ENCODE measurements around the gene GRAMD2B.
A peak's percentile ranks its signal among the peaks of the same experiment; 100 is the strongest.
"Not testable (repeated sequence)": the region's sequence is repeated elsewhere in the genome, so short reads cannot be mapped to it uniquely, and the experiment has no call there.

GRAMD2B gene

DNA sequence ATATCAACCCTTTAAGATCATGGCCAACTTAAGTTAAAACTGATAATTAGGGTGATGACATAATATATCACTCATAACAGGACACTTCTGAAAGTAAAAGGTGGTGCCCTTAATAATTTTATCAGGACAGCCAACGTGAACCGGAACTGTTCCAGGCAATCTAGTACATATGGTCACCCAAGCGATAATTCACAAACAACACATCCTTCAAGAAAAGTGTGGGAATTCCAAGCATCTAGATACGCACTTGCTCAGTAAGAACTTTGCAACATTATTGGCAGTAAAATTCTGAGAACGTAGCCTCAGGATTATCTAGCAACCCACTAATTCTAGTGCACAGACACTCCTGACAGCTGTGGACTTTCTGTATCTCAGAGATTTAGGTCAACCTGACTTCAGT lies 86.1 kb downstream of the GRAMD2B start:
- DNase-seq = no peak

DNA sequence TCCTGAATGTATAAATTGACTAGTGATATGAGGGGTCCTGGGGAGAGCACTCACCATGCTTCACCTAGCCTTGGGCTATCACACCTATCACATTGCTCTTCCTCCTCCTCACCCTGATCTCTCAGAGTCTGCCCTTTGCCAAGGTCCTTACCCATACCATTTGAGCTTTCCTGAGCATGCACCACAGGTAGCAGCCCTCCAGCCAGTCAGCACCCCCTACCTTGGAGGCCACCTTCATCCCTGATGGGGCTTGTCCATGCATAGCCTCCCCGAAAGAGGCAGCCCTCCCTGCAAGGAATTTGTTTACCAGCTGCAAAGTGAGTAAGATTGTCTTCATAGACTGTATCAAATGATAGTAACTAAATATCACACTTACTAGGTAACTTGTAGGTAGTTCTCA lies 88.8 kb downstream of the GRAMD2B start:
- no peak for DNase-seq

DNA sequence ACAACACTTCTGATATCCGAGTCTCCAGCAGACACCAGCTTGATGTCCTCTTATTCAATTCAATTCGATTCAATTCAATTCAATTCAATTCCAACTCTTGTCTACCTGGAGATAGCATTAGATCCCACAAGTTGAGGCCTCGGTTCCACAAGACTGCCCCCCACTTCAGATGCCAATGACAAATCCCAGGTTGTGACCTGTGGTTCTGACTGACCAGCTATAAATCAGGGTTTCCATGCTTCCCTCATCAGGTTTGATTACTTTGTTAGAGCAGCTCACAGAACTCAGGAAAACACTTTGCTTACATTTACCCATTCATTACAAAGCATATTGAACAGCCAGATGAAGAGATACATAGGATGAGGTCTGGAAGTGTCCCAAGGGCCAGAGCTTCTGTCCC lies 89.2 kb downstream of the GRAMD2B start:
- no peak for DNase-seq

DNA sequence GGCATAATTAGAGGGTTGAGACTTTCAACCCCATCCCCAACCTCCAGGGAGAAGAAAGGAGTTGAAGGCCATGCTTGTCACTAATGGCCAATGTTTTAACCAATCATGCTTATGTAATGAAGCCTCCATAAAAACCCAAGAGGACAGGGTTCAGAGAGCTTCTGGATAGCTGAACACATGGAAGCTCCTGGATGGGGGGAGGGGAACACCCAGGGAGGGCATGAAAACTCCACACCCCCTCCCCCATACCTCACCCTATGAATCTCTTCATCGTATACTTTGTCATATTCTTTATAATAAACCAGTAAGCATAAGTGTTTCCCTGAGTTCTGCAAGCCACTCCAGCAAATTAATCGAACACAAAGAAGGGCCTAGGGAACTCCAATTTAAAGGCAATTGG lies 90.1 kb downstream of the GRAMD2B start:
- no peak for DNase-seq

DNA sequence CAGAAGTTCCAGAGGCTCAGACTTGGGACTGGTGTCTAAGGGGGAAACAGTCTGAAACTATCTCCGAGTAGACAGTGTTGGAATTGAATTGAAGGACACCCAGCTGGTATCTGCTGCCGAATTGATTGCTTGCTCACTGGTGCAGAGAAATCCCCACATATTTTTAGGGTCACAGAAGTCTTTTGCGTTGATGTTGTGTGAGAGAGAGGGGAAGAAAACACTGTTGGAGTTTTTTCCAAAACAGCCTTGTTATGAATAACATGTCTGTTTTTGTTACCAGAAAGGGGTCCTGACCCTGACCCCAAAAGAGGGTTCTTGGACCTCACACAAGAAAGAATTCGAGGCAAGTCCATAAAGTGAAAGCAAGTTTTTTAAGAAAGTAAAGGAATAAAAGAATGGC lies 90.5 kb downstream of the GRAMD2B start:
- no peak for DNase-seq

DNA sequence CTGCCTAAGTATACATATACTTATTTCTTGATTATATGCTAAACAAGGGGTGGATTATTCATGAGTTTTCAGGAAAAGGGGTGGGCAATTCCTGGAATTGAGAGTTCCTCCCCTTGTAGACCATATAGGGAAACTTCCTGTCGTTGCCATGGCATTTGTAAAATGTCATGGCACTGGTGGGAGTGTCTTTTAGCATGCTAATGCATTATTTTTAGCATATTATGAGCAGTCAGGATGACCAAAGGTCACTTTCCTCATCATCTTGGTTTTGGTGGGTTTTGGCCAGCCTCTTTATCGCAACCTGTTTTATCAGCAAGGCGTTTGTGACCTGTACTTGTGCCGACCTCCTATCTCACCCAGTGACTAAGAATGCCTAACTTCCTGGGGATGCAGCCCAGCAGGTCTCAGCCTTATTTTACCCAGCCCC lies 90.9 kb downstream of the GRAMD2B start:
- DNase-seq = no peak

DNA sequence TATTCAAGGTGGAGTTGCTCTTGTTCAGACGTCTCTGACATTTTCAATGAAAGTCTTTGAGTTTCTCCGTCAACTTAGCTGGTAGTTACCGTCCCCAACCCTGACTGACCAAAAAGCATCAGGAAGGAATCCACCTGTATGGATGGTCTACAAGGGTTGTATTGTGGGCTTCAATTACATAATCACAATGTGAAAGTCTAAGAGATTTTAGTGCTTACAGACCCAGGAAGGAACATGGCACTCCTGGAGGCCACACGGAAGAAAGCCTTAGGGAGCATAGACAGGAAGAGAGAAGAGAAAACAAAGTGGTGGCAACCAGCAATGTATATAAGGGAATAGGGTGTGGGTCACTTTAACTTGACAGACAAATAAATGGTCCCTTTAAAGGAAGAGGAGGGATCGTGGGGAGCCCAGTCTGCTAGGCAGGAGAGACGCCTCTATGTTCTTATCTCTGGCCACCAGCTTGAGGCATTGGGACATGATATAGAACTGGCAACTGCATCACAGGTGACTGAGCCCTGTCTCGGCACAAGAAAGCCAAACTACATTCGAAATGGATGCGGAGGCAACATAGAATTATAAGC lies 91.4 kb downstream of the GRAMD2B start:
- no peak for DNase-seq

DNA sequence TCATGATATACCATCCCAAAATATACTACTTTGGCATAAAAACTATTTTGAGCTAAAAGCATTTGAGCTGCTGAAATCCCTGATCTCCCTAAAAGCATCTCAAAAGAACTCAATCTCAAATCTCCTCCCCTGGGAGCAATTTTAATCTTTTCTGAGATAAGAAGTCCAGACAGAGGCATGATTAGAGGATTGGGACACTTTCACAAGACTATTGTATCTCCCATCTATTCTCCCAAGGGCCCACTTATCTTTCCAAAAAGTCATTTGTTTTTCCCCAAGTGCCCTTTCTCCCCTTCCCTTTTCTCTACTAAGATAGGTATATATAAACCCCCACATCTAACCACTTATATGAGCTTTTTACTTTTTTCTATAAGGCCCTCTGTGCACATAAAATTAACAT lies 92.1 kb downstream of the GRAMD2B start:
- DNase-seq = no peak

DNA sequence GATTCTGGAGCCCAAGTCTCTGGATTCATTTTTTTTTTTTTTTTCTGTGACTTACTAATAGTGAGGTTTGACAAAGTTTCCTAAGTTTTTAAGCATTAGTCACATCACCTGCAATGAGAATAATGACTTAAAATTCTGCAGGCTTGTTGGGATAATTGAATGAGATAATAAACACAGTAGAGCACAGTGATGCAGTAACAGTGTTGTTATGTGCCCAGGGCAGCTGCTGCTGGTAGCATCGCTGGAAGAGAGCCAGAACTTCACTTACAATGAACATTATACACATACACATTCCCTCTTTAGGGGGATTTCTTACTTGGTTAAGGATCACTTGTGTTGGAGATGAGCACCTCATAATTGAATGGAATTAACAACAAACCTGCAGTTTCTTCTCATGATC lies 92.9 kb downstream of the GRAMD2B start:
- peak in 7 of 56 donors; percentile 6 to 32 (median 23) for DNase-seq

DNA sequence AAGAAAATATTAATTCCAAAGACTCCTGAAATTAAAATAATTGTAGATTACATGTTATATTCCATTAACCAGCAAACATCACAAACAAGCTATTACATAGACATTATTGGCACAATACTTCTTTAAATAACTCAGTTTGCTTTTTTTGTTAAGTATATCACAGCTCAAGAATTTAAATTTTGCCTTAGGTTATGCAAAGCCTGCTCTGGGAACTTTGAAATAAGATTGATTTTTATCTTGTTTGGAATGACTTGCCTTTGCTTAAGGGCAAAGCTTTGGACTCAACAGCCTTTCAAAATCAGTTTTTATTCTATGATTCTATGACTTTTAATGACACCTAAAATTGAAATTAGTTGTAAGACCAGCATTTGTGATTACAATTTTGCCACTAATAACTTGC lies 93.6 kb downstream of the GRAMD2B start:
- DNase-seq = no peak

DNA sequence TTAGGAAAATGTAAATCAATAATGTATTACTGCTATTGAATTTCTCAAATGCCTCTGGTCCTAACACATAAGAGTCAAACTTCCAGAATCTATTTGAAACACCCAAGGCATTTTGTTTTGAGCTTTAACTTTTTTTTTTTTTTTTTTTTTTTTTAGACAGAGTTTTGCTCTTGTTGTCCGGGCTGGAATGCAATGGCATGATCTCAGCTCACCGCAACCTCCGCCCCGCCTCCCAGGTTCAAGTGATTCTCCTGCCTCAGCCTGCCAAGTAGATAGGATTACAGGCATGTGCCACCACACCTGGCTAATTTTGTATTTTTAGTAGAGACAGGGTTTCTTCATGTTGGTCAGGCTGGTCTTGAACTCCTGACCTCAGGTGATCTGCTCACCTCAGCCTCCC lies 96.0 kb downstream of the GRAMD2B start:
- not testable (repeated sequence) for DNase-seq

DNA sequence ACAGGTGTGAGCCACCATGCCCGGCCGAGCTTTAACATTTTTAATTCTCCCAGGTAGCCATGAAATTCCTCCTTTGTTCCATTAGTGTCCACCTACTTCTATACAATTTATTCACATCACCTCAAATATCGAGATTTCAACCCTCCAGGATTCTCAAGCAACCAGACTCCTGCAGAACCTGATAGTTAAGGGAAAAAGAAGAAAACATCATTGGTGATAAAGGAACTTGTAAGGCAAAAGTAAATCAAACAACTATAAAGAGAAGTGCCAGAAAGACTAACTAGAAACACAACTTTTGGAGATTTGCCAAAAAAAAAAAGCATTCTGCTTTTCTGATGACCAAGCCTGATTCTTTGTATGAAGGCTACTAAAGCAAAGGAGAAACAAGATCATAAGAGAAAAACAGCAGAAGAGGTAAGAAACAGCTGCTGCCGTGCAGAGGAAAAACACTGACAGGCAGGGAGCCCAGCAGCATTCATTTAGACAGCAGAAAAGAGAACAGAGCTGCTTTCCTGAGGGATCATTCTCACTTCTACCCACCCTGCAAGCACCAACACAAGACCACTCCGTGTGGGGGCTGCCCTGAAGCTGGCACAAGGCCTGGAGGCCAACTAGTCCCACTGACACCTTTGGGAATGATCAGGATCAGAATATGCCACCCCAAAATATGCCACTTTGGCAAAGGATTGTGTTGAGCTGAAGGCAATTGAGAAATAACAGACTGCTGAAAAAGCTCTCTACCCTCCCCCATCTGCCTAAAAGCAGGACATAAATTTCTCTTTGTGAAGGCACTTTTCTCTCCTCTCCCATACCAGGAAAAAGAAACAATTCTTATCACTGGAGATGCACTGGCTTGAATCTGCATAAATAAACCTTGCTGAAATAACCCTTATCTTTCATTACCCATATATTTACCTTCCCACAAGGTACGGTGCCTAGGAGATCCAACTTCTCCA lies 96.7 kb downstream of the GRAMD2B start:
- DNase-seq = peak in 15 of 56 donors; percentile 9 to 60 (median 23)

DNA sequence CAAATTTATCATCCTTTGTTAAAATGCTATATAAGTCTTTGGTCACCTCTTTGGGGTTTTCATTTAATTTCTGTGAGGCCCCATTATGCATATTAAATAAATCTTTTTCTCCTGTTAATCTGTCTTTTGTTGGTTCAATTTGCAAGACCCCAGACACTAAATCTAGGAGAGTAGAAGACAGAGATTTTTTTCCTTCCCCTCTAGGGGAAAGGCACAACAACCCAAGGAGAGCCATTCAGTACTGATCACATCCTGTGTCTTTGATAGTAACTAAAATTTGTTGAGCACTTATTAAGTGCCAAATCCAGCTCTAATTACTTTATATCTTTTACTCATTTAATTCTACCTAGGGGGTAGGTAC lies 97.4 kb downstream of the GRAMD2B start:
- DNase-seq = no peak

DNA sequence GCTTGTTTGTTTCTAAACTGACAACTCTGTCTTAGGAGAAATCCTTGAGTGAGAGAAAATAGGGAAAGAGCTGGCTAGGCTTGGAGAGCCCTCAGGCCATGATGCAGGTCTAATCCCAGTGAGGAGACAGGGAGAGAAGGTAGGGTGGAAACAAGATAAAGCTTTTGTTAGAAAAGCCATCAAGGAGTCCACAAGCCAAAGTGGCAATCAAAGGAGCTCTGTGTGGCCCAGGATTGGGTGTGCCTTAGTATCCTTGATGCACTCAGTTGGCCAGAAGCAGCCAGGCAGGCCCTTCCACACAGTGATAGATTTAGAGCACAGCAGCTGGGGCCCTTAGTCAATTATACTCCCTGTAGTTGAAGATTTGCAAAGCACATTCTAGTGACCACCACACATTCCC lies 97.9 kb downstream of the GRAMD2B start:
- DNase-seq = no peak

DNA sequence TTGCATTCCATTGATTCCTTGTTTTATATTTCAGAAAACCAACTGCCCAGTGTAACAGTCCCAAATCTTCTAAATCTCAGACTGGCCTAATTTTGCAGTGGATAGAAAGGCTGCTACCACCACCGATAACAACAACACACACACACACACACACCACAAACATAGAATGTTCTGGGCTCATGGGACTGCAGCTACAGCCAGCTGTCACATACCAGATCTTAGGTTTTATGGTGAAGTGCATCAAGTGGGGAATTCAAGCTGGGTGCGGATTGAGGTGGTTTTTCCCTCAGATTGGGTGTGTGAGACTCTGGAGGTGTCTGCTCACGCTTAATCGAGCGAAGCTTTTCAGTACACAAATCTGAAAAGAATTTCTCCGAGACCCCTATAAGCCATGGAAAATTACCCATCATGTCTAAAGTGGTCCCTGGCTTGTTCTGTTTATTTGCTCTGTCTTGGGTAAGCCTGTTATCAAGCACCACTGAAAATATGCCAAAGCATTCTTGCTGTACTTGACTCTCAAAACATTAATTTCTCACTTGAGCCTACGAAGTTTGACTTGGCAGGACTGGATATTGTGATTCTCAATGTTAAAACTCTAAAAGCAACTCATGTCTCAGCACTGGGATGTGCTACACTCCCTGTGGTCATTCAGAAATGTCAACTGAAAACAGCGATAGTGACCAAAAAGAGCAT lies 100.8 kb downstream of the GRAMD2B start:
- DNase-seq = no peak

DNA sequence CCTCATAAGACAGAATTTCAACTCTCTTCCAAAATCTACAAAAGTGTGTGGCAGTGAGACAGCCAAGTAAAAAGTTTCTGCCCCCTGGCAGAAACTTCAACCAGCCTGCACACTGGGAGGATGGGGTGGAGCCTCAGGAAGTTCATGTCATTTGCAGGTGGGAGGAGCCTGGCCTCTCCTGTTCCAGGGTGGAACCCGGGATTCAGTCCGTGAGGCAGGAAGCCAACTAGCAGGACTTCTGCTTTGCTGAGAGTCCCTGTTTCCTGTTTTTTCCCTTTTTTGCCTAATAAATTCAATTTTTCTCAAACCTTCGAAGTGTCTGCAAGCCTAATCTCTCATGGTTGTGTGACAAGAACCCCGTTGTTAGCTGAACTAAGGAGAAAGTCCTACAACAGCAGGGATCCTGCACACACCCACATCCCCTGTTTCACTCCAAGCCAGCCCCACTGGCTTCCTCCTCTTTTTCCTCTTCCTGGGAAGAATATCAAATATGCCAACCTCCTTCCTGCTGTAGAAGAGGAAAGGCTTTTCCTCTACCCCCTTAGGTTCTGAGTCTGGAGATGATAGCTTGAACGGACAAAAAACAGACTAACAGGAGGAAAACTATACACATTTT lies 102.5 kb downstream of the GRAMD2B start:
- DNase-seq = peak in 15 of 56 donors; percentile 6 to 53 (median 21)

DNA sequence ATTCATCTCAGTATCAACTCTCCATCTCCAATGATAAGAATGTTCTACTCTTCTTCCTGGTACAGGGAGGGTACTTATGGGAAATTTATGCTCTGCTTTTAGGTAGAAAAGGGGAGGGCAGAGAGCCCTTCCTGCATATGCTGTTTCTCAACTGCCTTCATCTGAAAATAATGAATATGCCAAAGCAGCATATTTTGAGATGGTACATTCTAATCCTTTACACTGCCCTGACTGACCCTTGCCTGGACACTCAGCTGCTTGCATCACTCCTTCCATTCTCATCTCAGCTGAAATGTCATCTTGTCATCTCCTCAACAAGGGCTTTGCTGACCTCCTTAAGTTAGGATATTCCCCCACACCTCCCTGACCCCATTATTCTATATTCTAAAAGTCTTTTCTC lies 103.3 kb downstream of the GRAMD2B start:
- DNase-seq = no peak

DNA sequence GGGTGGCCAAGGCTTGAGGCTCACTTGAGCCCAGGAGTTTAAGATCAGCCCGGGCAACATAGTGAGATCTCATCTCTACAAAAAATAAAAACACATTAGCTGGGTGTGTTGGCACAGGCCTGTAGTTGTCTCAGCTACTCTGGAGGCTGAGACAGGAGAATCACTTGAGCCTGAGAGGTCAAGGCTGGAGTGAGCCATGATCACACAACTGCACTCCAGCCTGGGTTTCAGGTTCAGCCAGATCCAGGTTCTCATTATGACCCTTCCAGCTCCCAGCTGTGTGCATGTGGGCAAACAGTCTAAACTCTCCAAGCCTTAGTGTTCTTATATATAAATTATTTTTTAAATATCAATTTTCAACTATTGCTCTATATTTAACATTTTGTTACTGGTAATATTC lies 103.9 kb downstream of the GRAMD2B start:
- no peak for DNase-seq

DNA sequence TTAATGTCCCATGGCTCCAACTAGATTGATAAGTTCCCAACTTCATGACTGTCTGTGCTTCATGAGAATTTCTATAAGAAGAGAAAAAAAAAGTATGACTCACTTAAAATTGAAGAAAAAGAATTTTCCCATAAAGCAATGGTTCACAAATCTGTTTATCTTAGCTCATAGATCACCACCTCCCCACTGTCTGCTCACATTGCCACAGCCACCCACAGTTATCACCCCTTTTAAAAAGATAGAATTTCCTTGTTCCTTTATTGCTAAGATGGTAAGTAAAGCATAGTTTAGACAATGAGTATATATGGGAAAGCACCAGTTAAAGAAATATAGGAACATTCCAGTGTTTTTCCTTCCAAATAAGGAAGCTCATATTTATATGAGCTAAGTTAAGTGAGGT lies 104.7 kb downstream of the GRAMD2B start:
- DNase-seq = no peak

DNA sequence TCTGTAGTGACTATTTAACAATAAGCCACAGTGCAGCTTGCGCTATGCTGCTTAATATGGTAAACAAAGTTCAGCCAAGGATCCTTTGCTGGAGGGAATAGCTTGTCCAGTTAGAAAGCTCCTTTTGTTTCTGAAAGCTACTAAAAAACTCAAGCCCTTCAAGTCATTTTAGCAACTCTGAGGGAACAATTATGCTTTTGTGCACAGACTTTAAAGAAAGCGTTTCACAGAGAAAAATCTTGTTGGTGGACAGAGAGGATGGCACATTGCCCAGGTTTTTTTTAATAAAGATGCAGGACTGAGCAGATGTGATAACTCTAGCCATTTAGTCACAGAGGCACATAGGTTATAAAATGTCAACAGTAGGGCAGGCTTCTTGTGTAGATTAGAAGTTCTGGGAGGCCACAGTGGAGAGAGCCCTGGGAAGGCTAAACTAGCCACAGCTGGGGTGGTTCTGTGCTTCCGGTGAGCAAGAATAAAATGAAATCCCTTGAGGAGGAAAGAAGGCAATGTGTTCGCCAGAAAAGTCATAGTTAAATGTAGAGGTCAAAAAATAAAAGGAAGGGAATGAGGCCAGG lies 108.4 kb downstream of the GRAMD2B start:
- DNase-seq = peak in 10 of 56 donors; percentile 6 to 51 (median 19)

DNA sequence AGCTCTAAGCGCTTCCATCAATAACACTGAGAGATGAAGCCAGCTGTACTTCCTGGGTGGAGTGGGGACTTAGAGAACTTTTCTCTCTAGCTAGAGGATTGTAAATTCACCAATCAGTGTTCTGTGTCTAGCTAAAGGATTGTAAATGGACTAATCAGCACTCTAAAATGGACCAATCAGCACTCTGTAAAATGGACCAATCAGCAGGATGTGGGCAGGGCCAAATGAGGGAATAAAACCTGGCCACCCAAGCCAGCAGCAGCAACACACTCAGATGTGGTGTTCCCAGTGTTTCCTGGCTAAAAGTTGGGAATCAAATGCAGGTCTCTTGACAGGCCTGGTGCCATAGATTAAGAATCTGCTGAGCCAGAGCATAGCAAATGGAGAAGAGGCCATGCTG lies 111.3 kb downstream of the GRAMD2B start:
- no peak for DNase-seq
